ENCODE data around the gene STK24.

STK24 gene

GRCh38 chr13:98487522-98487921 lies 89.4 kb downstream of the STK24 start:
- H3K27ac ChIP-seq, result no peak overlapping the region
- TF ChIP-seq ZFX (IDR thresholded peaks at IDR 0.05; ENCODE audit: borderline replicate concordance) (no peak), CTCF (IDR thresholded peaks at IDR 0.05) (no peak)

GRCh38 chr13:98487016-98487415 lies 89.9 kb downstream of the STK24 start:
- TF ChIP-seq CTCF (IDR thresholded peaks at IDR 0.05), result no peak
- no peak for TF ChIP-seq ZFX (IDR thresholded peaks at IDR 0.05; ENCODE audit: borderline replicate concordance)
- H3K27ac ChIP-seq, result no peak overlapping the region

- no peak overlapping the region for H3K27ac ChIP-seq
- no peak for TF ChIP-seq ZFX (IDR thresholded peaks at IDR 0.05; ENCODE audit: borderline replicate concordance)
- TF ChIP-seq CTCF (IDR thresholded peaks at IDR 0.05), result no peak
These were observed 90.5 kb downstream of the STK24 start for GRCh38 chr13:98486412-98486811.

GRCh38 chr13:98485561-98485960 lies 91.3 kb downstream of the STK24 start:
- no peak overlapping the region for H3K27ac ChIP-seq
- TF ChIP-seq ZFX (IDR thresholded peaks at IDR 0.05; ENCODE audit: borderline replicate concordance) (no peak), CTCF (IDR thresholded peaks at IDR 0.05) (no peak)

GRCh38 chr13:98484289-98485219 lies 92.4 kb downstream of the STK24 start:
- TF ChIP-seq CTCF (IDR thresholded peaks at IDR 0.05), result no peak
- TF ChIP-seq ZFX (IDR thresholded peaks at IDR 0.05; ENCODE audit: borderline replicate concordance), result no peak
- H3K27ac ChIP-seq, result no peak overlapping the region

GRCh38 chr13:98483601-98484288 lies 93.2 kb downstream of the STK24 start:
- no peak for TF ChIP-seq CTCF (IDR thresholded peaks at IDR 0.05)
- TF ChIP-seq ZFX (IDR thresholded peaks at IDR 0.05; ENCODE audit: borderline replicate concordance), result no peak
- no peak overlapping the region for H3K27ac ChIP-seq
